ENCODE data around the gene GRIK4. TPM values are rescaled to one million over a fixed set of nuclear protein-coding genes. Genes with fewer than 3 reads are reported as not detected.

The GRIK4 gene
- total RNA-seq, 1 donor from 2014 or later: not detected

DNA sequence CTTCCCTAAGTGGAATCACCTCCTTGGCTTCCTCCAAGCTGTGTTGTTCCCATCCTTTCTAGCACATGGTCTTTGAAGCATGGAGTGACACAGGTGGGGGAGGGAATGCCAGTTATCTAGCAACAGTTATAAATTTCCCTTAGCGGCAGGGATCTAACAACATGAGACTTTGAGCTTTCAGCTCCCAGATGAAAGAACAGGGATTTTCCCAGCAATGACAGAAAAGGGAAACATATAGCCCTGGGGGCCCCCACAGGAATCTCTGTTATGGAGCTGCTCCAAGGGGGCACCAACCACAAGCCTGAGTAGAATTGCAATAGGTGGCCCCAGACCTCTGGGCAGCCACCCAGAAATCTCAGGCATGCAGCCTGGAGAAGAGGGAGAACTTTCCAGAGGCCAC, 163.0 kb downstream of the GRIK4 start:
- intact Hi-C loops (cut with DNase I): no loop called here

GRCh38 chr11:120675171-120675570, 163.6 kb downstream of the GRIK4 start:
- no peaks in the 10 kb centered on the region for H3K9me3 ChIP-seq
- no peak overlapping the region for H3K27ac ChIP-seq
- no peak for DNase-seq (ENCODE audit: low spot score in 2 of 2)
- H3K4me1 ChIP-seq: no peaks in the 10 kb centered on the region
- no peak for TF ChIP-seq CTCF (IDR thresholded peaks at IDR 0.05)
- intact Hi-C loops (cut with DNase I): no loop called here
- H3K27me3 ChIP-seq: no peaks in the 10 kb centered on the region
- H3K4me3 ChIP-seq: no peak overlapping the region
- no peaks in the 10 kb centered on the region for H3K36me3 ChIP-seq

More for the DNA sequence above, 163.0 kb downstream of the GRIK4 start:
- Histone ChIP-seq H3K36me3 (no peaks in the 10 kb centered on the region), H3K4me1 (no peaks in the 10 kb centered on the region), H3K9me3 (no peaks in the 10 kb centered on the region), H3K27ac (no peak overlapping the region), H3K27me3 (no peaks in the 10 kb centered on the region), H3K4me3 (no peak overlapping the region)
- no peak for DNase-seq (ENCODE audit: low spot score in 2 of 2)
- TF ChIP-seq CTCF (IDR thresholded peaks at IDR 0.05): no peak

GRCh38 chr11:120676991-120677390, 165.4 kb downstream of the GRIK4 start:
- no peaks in the 10 kb centered on the region for H3K27me3 ChIP-seq
- H3K36me3 ChIP-seq: no peaks in the 10 kb centered on the region
- no peak for TF ChIP-seq CTCF (IDR thresholded peaks at IDR 0.05)
- H3K27ac ChIP-seq: no peak overlapping the region
- no peaks in the 10 kb centered on the region for H3K9me3 ChIP-seq
- DNase-seq (ENCODE audit: low spot score in 2 of 2): no peak
- no peak overlapping the region for H3K4me3 ChIP-seq
- intact Hi-C loops (cut with DNase I): no loop called here
- H3K4me1 ChIP-seq: no peaks in the 10 kb centered on the region

DNA sequence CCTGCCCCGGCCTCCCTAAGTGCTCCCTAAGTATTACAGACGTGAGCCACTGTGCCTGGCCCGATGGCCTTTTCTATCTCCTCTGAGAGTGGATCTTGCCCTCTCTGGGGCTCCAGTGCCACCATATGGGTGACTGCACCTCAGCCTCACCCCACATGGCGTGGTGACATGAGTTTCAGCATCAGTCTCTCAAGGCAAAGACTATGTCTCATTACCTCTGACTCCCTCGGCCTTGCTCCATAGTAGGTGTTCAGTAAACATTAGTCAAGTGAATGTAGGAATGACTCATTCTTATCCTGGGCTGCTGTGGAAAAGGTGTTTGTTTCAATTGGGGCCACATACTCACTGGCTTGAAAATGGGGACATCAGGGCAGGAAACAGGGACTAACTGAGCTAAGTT, 168.8 kb downstream of the GRIK4 start:
- no peak overlapping the region for H3K4me3 ChIP-seq
- H3K9me3 ChIP-seq: no peaks in the 10 kb centered on the region
- no peak overlapping the region for H3K27ac ChIP-seq
- H3K4me1 ChIP-seq: no peaks in the 10 kb centered on the region
- no peak for DNase-seq (ENCODE audit: low spot score in 2 of 2)
- no peaks in the 10 kb centered on the region for H3K27me3 ChIP-seq
- TF ChIP-seq CTCF (IDR thresholded peaks at IDR 0.05): no peak
- H3K36me3 ChIP-seq: no peaks in the 10 kb centered on the region
- intact Hi-C loops (cut with DNase I): no loop called here

- H3K27me3 ChIP-seq: no peaks in the 10 kb centered on the region
- TF ChIP-seq CTCF (IDR thresholded peaks at IDR 0.05): no peak
- no peak overlapping the region for H3K4me3 ChIP-seq
- H3K36me3 ChIP-seq: no peaks in the 10 kb centered on the region
- H3K27ac ChIP-seq: no peak overlapping the region
- no peaks in the 10 kb centered on the region for H3K9me3 ChIP-seq
- no peaks in the 10 kb centered on the region for H3K4me1 ChIP-seq
- DNase-seq (ENCODE audit: low spot score in 2 of 2): no peak
- intact Hi-C loops (cut with DNase I): no loop called here
These were observed 170.1 kb downstream of the GRIK4 start for GRCh38 chr11:120681434-120682331.
